ENCODE data around the gene SPON2. TPM values are rescaled to one million over a fixed set of nuclear protein-coding genes. Genes with fewer than 3 reads are reported as not detected.

The SPON2 gene
- total and polyA plus RNA-seq, 2 of the 4 experiments (the other 2 are of a cell fraction) = 21.1 to 177 TPM

DNA sequence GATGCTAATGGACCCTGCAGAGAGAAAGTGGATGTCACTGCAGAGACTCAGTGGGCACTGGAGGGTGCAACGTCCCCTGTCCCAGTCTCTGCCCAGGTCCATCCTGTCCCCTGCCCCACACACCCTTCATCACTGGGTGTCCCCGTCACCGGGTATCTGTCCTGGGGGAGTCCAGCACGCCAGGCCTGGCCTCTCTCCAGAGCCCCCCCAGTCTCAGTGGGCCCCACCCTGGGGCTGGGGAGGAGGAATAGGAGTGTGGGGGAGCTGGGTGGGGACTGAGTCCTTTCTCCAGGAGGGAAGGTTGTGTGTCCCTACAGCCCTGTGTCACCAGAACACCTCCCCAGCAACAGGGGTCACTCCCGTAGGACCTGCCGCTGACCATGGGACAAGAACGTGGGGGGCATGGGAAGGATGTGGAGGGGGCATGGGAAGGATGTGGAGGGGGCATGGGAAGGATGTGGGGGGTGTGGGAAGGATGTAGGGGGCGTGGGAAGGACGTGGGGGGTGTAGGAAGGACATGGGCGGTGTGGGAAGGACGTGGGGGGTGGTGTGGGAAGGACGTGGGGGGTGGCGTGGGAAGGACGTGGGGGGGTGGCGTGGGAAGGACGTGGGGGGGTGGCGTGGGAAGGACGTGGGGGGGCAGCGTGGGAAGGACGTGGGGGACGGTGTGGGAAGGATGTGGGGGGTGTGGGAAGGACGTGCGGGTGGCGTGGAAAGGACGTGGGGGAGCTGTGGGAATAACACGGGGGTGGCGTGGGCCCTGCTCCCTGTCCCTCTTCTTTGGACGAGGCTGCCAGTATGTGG is 21.0 kb upstream of the SPON2 start:
- H4K5ac ChIP-seq (ENCODE audit: low read depth, low read length) = peak overlapping the region; percentile 91
- H4K91ac ChIP-seq (ENCODE audit: insufficient read depth, low read depth, low read length) = peak overlapping the region; percentile 100
- H3K9me1 ChIP-seq (ENCODE audit: insufficient read depth, low read length) = peaks cover 25% of the 10 kb centered on the region
- H2AK5ac ChIP-seq (ENCODE audit: low read depth, low read length) = peak overlapping the region; percentile 98
- peak overlapping the region; percentile 83 to 97 for H4K8ac ChIP-seq (ENCODE audit: low read depth in 2 of 2, low read length in 2 of 2)
- in situ Hi-C loops (cut with MboI; ENCODE audit: low sequenced_read_pairs) = no loop called here
- ATAC-seq (ENCODE audit: low read depth) (no peak), DNase-seq (no peak)
- peak overlapping the region; percentile 98 for H3K14ac ChIP-seq (replicated peaks; ENCODE audit: low read depth, low read length)
- peak overlapping the region; percentile 100 for H2BK120ac ChIP-seq (ENCODE audit: low read depth, low read length)
- peak overlapping the region; percentile 98; the same call in 2 of the 3 replicates for H2BK15ac ChIP-seq (ENCODE audit: low read depth, low read length)
- peaks cover 0 to 35% of the 10 kb centered on the region in 2 experiments; a peak in 2 of 4 replicates for H3K79me1 ChIP-seq (ENCODE audit: low read depth in 1 of 2, low read length in 2 of 2)
- peak overlapping the region; percentile 96 for H2AK9ac ChIP-seq (replicated peaks; ENCODE audit: low read depth, low read length, poor library complexity)
- WGBS, 2 experiments (ENCODE audit: extremely low coverage in 2 of 2, insufficient read length in 1 of 2) = no CpG with 5 or more reads among the region's 28 CpGs
- H2BK5ac ChIP-seq (ENCODE audit: low read depth, low read length, poor library complexity, severe bottlenecking) = peak overlapping the region; percentile 96
- H3K4me1 ChIP-seq (ENCODE audit: control insufficient read depth, insufficient read depth, low read length) = peaks cover 37% of the 10 kb centered on the region
- POLR2A ChIA-PET (ENCODE audit: unreplicated experiment) = no interaction called here
- dilution Hi-C loops (cut with HindIII; ENCODE audit: low sequenced_read_pairs, unreplicated experiment) = no loop called here
- H2BK20ac ChIP-seq (ENCODE audit: low read depth, low read length) = peak overlapping the region; percentile 99
- H3K9ac ChIP-seq (ENCODE audit: low read depth, low read length) = peak overlapping the region; percentile 73
- peak overlapping the region; percentile 95 for H3K27ac ChIP-seq (ENCODE audit: insufficient read depth, low read length)
- intact Hi-C loops (cut with micrococcal nuclease) = no loop called here
- no peaks in the 10 kb centered on the region; the same call in 1 of the 2 replicates for H3K36me3 ChIP-seq (ENCODE audit: control insufficient read depth, insufficient read depth, low read length)
- peak overlapping the region; percentile 94 for H3K18ac ChIP-seq (ENCODE audit: low read depth, low read length)
- H3K9me3 ChIP-seq (ENCODE audit: control insufficient read depth, insufficient read depth, low read length) = no peaks in the 10 kb centered on the region
- H2AFZ ChIP-seq (replicated peaks; ENCODE audit: low read length, poor library complexity) = peak overlapping the region; percentile 82
- BruUV-seq (replicated peaks) = no TSS peak
- no peaks in the 10 kb centered on the region for H3K27me3 ChIP-seq (ENCODE audit: control insufficient read depth, insufficient read depth, low read length)
- H4K20me1 ChIP-seq (ENCODE audit: insufficient read depth, low read length) = no peaks in the 10 kb centered on the region
- CTCF ChIA-PET = no interaction called here
- H3K4ac ChIP-seq (ENCODE audit: low read depth, low read length) = peak overlapping the region; percentile 99
- peak overlapping the region; percentile 98 for H3K23ac ChIP-seq (ENCODE audit: low read depth, low read length)
- no peak overlapping the region for H3K4me3 ChIP-seq (ENCODE audit: insufficient read depth, low read depth, low read length)
- peak overlapping the region; percentile 97 for H3K56ac ChIP-seq (ENCODE audit: extremely low read depth, insufficient read depth, low read length)
- H3K4me2 ChIP-seq (ENCODE audit: low read depth, low read length) = no peak overlapping the region
- TF ChIP-seq SMC3 (IDR thresholded peaks at IDR 0.05; ENCODE audit: low read depth, low read length) (no peak), RAD21 (IDR thresholded peaks at IDR 0.05; ENCODE audit: low read length) (no peak), MAZ (IDR thresholded peaks at IDR 0.05; ENCODE audit: borderline replicate concordance, low read depth, low read length) (no peak), POLR2A (IDR thresholded peaks at IDR 0.05; ENCODE audit: low read depth, low read length) (no peak), NFE2L2 (IDR thresholded peaks at IDR 0.05; ENCODE audit: low read depth, low read length) (no peak), RFX5 (IDR thresholded peaks at IDR 0.05; ENCODE audit: low read depth, low read length) (no peak), BHLHE40 (IDR thresholded peaks at IDR 0.05; ENCODE audit: low read depth, low read length) (no peak), RCOR1 (IDR thresholded peaks at IDR 0.05; ENCODE audit: insufficient replicate concordance, low read length) (no peak)
- TF ChIP-seq, protein P1, sequence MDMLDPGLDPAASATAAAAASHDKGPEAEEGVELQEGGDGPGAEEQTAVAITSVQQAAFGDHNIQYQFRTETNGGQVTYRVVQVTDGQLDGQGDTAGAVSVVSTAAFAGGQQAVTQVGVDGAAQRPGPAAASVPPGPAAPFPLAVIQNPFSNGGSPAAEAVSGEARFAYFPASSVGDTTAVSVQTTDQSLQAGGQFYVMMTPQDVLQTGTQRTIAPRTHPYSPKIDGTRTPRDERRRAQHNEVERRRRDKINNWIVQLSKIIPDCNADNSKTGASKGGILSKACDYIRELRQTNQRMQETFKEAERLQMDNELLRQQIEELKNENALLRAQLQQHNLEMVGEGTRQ (IDR thresholded peaks at IDR 0.05; ENCODE audit: low read depth, low read length) = no peak
- TF ChIP-seq, protein P2, sequence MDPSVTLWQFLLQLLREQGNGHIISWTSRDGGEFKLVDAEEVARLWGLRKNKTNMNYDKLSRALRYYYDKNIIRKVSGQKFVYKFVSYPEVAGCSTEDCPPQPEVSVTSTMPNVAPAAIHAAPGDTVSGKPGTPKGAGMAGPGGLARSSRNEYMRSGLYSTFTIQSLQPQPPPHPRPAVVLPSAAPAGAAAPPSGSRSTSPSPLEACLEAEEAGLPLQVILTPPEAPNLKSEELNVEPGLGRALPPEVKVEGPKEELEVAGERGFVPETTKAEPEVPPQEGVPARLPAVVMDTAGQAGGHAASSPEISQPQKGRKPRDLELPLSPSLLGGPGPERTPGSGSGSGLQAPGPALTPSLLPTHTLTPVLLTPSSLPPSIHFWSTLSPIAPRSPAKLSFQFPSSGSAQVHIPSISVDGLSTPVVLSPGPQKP (IDR thresholded peaks at IDR 0.05; ENCODE audit: borderline replicate concordance, low read depth, low read length) = no peak

Measured in IMR-90 (cell line).